Amniotic stem cell (primary cell): ENCODE results near the gene ERGIC1.

Source experiments
- DNase-seq: peaks from one replicate; lab custom pipeline; 2025; lab: John Stamatoyannopoulos, UW

Gene ERGIC1

GRCh38 chr5:172902497-172903472, 68.7 kb downstream of the ERGIC1 start:
- DNase-seq: peak; percentile 56

GRCh38 chr5:172903790-172904189, 69.7 kb downstream of the ERGIC1 start:
- peak; percentile 80 for DNase-seq

- no peak for DNase-seq
These were observed 70.2 kb downstream of the ERGIC1 start for GRCh38 chr5:172904312-172904642.

GRCh38 chr5:172904643-172905345, 70.7 kb downstream of the ERGIC1 start:
- DNase-seq: no peak

GRCh38 chr5:172905346-172906140, 71.5 kb downstream of the ERGIC1 start:
- no peak for DNase-seq

GRCh38 chr5:172906436-172906835, 72.4 kb downstream of the ERGIC1 start:
- no peak for DNase-seq

GRCh38 chr5:172906888-172907287, 72.8 kb downstream of the ERGIC1 start:
- no peak for DNase-seq

GRCh38 chr5:172907657-172908056, 73.6 kb downstream of the ERGIC1 start:
- DNase-seq: no peak

GRCh38 chr5:172908662-172909061, 74.6 kb downstream of the ERGIC1 start:
- DNase-seq: no peak

- DNase-seq: no peak
These were observed 76.0 kb downstream of the ERGIC1 start for GRCh38 chr5:172909931-172910502.

GRCh38 chr5:172910828-172911627, 77.0 kb downstream of the ERGIC1 start:
- DNase-seq: no peak

GRCh38 chr5:172911628-172911880, 77.5 kb downstream of the ERGIC1 start:
- no peak for DNase-seq

- DNase-seq: no peak
These were observed 77.9 kb downstream of the ERGIC1 start for GRCh38 chr5:172911976-172912375.

- no peak for DNase-seq
These were observed 79.2 kb downstream of the ERGIC1 start for GRCh38 chr5:172913117-172913850.

- no peak for DNase-seq
These were observed 81.5 kb downstream of the ERGIC1 start for GRCh38 chr5:172915514-172915913.

- DNase-seq: no peak
These were observed 84.6 kb downstream of the ERGIC1 start for GRCh38 chr5:172918421-172919371.

GRCh38 chr5:172919525-172920446, 85.7 kb downstream of the ERGIC1 start:
- DNase-seq: no peak

- DNase-seq: no peak
These were observed 86.4 kb downstream of the ERGIC1 start for GRCh38 chr5:172920447-172920849.

GRCh38 chr5:172920995-172921394, 86.9 kb downstream of the ERGIC1 start:
- DNase-seq: no peak
